Measurements from ENCODE around the gene RAB11FIP4.
A peak's percentile ranks its signal among the peaks of the same experiment; 100 is the strongest.

Gene RAB11FIP4

DNA sequence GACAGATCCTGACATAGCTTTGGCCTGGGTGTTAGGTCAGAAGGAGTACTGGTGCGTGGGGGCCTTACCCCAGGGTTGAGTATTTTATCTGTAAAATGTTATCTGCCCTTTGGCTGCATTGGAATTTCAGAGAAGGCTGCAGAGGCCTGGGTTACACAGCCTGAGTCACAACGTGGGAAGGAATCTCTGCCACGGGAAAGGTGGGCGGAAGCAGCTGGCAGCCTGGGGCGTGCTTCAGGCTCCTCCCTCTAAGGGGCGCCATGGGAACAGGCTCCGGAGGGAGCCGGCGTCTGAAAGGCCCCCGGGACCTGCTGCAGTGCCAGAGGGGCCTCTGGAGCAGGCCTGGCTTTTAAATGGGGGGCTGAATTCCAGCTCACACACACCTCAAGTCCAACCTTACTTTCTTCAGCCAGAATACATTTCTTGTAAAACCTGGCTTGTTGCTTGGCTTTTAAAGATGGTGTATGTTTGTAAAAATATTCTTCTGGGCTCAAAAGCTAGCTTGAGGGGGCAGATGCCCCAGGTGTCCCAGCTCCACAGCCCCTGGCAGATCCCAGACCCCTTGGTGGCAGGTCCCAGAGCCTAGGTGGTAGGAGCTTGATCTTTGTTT is 142.2 kb downstream of the RAB11FIP4 start:
- TF ChIP-seq, protein P1, sequence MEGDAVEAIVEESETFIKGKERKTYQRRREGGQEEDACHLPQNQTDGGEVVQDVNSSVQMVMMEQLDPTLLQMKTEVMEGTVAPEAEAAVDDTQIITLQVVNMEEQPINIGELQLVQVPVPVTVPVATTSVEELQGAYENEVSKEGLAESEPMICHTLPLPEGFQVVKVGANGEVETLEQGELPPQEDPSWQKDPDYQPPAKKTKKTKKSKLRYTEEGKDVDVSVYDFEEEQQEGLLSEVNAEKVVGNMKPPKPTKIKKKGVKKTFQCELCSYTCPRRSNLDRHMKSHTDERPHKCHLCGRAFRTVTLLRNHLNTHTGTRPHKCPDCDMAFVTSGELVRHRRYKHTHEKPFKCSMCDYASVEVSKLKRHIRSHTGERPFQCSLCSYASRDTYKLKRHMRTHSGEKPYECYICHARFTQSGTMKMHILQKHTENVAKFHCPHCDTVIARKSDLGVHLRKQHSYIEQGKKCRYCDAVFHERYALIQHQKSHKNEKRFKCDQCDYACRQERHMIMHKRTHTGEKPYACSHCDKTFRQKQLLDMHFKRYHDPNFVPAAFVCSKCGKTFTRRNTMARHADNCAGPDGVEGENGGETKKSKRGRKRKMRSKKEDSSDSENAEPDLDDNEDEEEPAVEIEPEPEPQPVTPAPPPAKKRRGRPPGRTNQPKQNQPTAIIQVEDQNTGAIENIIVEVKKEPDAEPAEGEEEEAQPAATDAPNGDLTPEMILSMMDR (IDR thresholded peaks at IDR 0.05; ENCODE audit: control insufficient read depth, insufficient read depth, low read depth, low read length, missing control alignments), result peak; percentile 44
- DNase-seq (ENCODE audit: low read depth), result peak; percentile 23
- H3K4me3 ChIP-seq (ENCODE audit: control insufficient read depth, low read depth, low read length), result no peak overlapping the region

DNA sequence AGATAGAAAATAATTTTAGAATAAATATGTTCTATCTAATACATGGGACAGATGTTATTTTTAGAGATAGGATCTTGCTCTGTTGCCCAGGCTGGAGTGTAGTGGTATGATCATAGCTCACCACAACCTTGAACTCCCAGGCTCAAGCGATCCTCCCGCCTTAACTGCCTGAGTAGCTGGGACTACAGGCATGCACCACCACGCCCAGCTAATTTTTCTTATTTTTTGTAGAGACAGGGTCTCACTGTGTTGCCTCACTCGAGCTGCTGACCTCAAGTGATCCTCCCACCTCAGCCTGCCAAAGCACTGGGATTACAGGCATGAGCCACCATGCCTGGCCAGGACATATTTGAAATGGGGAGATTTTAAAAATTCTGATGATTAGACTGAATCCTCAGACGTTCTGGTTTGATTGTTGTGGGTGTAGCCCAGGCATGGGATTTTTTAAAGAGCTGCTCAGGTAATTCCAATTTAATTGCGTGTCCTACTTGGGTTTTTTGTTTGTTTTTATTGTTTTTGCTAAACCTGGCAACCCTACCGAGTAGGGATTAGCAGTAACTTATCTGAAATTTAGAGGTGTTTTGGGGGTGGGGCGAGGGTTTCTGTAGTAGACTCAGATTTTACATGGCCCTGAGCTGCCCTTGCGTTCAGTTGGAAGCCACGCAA is 142.9 kb downstream of the RAB11FIP4 start:
- TF ChIP-seq, protein P1 (IDR thresholded peaks at IDR 0.05; ENCODE audit: control insufficient read depth, insufficient read depth, low read depth, low read length, missing control alignments), result no peak
- no peak for DNase-seq (ENCODE audit: low read depth)
- H3K4me3 ChIP-seq (ENCODE audit: control insufficient read depth, low read depth, low read length), result no peak overlapping the region

DNA sequence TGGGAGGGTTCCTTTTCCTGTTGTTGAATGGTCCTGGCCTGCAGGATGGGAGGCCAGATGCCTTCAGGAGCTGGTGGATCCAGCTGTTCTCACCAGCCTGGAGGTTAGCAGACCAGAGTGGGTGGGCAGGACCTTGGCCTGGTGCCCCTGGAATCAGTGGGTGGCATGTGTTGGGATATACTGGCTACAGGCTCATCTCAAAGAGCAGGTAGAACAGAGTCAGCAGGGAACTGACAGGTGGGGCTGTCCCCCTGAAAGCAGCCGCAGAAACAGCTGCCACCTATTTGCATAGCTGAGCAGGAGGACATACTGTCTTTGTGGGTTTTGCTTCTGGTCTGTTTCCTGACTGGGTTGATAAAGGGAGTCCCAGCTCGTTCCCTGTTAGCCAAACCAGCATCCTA is 144.1 kb downstream of the RAB11FIP4 start:
- TF ChIP-seq, protein P1 (IDR thresholded peaks at IDR 0.05; ENCODE audit: control insufficient read depth, insufficient read depth, low read depth, low read length, missing control alignments), result no peak
- no peak for DNase-seq (ENCODE audit: low read depth)
- no peak overlapping the region for H3K4me3 ChIP-seq (ENCODE audit: control insufficient read depth, low read depth, low read length)

DNA sequence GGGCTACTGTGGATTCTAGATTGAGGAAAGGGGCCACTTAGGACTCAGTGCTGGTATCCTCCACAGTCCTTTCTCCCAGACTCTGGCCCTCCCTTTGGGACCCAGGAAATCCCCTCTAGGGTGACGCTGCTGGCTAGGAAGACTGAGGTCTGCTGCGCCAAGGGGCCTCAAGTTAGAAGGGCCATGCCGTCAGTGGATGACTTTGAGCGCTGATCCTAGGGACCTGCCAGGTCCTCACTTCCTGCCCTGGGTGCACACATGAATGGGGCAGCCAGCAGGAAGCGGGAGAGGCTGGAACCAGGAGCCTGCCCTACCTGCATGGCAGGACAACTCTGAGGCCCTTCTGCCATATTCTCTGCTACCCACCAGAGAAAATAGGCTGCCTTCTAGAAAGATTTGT is 145.0 kb downstream of the RAB11FIP4 start:
- no peak for DNase-seq (ENCODE audit: low read depth)
- H3K4me3 ChIP-seq (ENCODE audit: control insufficient read depth, low read depth, low read length), result no peak overlapping the region
- TF ChIP-seq, protein P1 (IDR thresholded peaks at IDR 0.05; ENCODE audit: control insufficient read depth, insufficient read depth, low read depth, low read length, missing control alignments), result no peak

DNA sequence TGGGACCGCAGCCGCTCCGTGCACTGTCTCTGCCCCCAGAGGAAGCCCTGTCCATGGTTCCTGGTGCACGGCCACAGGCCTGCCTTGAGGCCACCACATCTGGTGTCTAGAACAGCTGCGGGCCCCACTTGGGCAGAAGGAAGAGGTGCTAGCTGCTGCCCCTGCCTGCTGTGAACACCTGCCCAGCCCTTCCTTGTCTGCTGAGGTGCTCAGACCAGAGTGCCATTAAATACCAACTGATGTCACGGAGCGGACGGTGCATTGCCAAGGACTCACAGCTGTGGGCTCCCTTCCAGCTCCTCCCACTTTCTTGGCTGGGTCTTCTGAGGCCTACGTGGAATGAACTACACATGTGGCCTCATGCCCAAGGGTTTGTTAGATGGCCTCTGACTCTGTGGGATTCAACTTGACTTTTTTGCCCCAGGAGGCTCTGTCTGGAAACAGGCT is 146.1 kb downstream of the RAB11FIP4 start:
- H3K4me3 ChIP-seq (ENCODE audit: control insufficient read depth, low read depth, low read length), result no peak overlapping the region
- DNase-seq (ENCODE audit: low read depth), result no peak
- TF ChIP-seq, protein P1 (IDR thresholded peaks at IDR 0.05; ENCODE audit: control insufficient read depth, insufficient read depth, low read depth, low read length, missing control alignments), result no peak

DNA sequence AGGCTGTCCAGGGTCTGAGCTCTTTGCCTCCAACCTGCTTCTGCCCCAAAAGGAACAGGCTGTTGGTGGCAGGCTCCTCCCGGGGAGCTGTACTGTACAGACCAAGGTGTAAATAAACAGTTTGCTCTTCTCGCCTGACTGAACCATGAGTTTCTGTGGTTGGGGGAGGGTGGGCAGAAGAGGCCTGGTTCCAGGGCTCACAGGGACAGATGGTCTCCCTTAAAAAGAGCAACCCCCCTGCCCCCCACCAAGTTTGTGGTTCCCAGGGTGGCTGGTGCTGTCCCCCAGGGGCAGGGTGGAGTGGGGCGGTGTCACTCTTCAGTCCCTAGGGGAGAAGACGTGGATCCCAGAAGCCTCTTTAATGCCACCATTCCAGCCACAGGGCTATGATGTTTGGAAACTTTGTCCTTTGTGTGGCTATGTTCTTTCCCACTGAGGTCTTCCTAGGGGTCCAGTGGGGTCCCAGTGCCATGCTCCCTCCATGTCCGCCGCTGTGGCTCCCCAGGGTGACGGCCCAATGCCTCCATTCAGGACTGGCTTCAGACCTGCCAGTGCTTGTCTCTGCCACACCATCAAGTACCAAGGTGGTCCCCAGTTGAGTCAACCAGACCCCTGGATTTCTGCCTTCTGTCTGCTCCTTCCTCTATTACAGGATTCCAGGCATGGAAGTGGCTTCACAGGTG is 146.7 kb downstream of the RAB11FIP4 start:
- TF ChIP-seq, protein P1 (IDR thresholded peaks at IDR 0.05; ENCODE audit: control insufficient read depth, insufficient read depth, low read depth, low read length, missing control alignments), result no peak
- no peak overlapping the region for H3K4me3 ChIP-seq (ENCODE audit: control insufficient read depth, low read depth, low read length)
- DNase-seq (ENCODE audit: low read depth), result no peak

All from AG09309 (cell line).